ENCODE results near the gene RELL2.

The RELL2 gene

DNA sequence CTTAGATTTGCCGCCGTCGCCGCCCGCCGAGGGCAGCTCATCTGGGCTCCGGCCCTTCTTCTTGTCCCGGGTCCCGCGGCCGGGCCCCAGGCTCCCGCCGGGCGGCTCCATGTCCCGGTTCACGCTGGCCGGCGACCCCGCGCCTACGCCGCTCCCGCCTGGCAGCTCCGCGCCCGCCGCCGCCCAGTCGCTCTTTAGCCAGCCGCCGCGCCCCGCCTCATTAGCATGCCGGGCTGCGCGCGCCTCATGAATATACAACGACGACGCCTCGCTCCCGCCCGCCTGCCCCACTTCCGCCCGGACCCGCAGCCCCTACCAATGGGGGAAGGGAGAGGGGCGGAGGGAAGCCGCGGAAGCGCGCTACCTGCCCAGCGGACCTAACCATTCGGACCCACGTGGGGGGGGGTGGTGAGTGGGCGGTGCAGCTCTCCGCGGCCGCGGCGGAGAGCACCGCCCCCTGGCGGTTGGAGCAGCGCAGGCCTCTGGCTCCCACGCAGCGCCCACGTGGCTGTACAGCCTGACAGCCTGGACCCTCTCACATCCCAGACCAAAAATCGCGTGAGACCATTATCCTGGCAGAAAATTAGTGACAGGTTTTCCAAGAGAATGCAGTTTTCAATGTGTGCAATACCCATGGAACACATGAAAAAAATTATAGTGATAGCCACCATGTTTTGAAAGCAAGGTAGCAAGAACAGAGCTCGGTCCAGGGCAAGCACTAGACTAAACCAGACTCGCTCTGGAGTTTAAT lies 17.8 kb upstream of the RELL2 start, which contains the start of gene DIAPH1:
Gene DIAPH1, minus strand, starts transcription at position 197 of the 751 bp plus-strand sequence. Its CDS starts 86 bp downstream, at position 111.
- DNase-seq = peak; percentile 81

DNA sequence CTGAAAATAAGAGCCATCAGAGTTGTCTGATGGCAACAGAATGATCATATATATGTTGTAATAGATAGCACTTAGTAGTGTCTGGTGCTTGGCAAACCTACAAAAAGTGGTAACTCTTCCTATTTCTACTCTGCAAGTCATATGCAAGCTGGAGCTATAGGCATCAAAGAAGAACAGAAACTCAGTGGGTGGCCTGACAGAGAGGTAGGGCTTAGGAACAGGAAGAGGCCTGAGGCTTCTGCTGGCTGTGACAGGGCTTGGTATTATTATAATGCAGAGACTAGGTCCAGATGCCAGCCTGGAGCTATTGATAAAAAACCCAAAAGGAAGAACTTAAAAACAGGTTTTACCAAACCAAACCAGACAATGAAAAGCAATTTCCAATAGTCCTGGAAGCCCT lies 13.6 kb upstream of the RELL2 start:
- no peak for DNase-seq

DNA sequence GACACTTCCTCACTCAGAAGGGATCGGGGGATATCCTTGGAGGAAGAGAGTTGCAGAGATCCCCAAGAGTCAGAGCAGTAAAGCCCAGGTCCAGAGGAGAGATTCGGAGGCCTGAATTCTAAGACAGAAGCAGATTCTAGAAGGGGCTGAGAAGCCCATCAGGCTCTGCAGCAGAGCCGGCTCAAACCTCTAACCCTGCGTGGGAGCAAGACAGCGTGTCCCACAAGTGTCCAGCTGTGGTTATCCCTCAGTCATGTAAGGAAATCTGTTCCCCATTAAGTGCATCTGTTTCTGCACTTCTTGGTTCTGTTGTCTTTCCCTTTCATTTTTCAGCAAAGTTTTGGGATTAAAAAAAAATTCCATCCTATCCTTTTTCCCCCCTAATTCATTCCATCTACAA lies 13.2 kb upstream of the RELL2 start:
- no peak for DNase-seq

DNA sequence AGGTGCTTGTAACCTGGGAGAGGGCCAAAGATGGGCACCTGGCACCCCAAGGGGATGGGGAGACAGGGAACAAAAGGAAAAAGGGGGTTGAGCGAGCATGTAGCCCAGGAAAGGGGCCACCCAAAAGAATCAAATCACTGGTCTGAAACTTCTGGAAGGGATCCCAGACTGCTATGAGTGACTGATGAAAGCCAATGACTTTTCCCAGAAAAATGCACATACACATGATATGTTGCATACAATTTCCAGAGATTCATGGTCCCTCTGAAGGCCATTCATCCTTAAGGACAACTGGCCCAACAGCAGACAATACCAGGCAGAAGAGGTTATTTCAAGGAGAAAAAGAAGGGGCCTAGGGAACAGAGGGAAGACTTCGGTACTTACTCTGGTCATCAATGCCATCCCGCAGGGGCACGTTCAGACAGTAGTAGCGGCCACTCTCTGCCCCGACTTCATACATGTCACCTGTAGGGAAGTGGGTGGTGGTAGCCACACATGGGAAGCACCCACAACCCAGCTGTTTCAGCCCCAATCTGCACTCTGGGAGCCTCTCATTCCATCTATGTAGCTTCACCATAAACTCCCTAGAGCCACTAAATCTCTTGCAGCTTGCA lies 8.5 kb upstream of the RELL2 start:
- DNase-seq = no peak

DNA sequence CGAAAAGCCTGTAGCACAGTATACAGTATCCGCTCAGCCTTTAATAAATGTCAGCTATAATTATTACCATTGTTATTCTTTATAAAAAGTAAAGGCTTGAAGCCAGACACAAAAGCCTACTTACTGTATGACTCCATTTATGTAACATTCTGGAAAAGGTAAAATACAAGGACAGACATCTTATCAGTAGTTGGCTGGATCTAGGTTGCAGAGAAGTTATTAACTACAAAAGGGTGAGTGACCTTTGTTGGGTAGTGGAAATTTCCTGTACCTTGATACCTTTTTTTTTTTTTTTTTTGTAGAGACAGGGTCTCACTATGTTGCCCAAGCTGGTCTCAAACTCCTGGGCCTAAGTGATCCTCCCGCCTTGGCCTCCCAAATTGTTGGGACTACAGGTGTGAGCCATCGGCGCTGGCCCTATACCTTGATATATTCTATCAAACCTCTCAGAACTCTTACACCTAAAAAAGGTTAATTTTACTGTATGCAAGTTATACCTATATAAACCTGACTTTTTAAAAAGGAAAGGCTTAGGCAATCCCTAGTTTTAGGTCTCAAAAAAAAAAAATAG lies 6.1 kb upstream of the RELL2 start:
- DNase-seq = no peak

DNA sequence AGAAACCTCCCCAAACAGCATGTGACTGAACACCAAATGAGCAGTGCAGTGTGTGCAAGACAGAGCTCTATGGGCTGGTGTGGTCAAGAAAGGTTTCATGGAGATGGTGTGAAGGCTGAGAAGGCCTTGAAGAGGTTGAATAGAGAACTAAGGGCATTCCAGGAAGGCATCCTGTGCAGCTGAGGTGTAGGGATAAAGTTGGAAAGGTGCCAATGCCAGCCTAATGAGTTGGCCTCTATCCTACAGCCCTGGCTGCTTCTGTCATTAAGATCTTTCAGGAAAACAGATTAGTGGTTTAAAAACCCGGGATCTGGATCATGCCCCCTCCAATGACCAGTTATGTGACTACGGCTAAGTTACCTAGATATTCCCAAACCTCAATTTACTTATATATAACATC lies 4.1 kb upstream of the RELL2 start:
- no peak for DNase-seq

DNA sequence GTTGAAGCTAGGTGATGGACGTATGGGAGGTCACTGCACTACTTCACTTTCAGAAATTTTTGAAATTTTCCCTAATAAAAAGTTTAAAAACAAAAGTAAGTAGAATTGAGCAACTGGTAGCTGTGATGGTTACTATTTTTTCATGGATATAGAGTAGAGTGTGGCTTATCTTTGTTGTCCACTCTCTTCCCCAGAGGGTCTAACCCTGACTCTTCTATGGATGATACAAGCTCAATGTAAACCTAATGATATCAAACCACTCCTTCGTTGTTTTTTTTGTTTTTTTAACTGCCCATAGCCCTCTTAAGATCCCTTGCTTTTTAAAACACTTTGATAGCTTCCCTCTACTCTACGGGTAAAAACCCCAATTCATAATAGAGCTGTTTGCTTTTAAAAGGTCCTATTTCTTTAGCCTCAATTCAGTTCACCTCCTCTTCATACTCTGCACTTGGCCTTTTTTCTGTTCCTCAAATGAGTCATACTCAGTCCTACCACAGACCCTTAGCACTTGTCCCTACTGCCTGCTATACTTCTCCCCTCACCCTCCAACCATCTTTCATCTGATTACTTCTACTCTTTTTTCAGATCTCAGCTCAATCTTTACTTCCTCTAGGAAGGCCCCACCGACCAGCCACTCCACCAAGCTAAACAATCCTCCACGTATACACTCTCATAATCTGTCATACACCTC lies 2.8 kb upstream of the RELL2 start:
- no peak for DNase-seq

DNA sequence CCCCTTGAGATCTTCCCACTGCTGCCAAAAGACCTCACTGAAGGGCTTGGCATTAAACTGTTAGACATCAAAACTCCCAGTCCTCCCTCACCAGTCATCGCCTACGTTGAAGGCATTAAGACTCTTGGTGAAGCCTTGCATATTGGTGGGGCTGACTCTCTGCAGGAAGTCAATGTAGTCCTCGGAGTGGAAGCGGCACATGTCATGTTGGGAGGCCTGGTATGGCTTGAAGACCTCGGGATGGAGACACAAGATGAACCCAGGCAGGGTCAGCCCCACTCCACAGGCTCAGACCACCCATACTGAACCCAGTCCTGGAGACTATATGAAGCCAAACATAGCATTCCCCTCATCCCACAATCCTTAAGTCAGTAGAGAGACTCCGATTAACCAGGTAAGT lies 2.1 kb upstream of the RELL2 start:
- no peak for DNase-seq

DNA sequence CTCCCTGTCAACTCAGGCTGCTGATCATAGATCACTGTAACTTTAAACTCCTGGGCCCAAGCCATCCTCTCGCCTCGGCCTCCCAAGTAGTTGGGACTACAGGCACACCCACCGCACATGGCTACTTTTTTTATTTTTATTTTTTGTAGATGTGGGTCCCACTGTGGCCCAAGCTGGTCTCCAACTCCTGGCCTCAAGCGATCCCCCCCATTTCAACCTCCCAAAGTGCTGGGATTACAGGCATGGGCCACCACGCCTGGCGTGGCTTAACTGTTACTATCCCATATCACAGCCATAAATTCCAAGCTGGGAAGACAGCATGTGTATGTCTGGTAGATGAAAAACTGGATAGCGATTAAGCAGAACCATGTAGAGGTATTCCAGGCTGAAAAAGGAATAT lies 1.2 kb upstream of the RELL2 start:
- DNase-seq = no peak

DNA sequence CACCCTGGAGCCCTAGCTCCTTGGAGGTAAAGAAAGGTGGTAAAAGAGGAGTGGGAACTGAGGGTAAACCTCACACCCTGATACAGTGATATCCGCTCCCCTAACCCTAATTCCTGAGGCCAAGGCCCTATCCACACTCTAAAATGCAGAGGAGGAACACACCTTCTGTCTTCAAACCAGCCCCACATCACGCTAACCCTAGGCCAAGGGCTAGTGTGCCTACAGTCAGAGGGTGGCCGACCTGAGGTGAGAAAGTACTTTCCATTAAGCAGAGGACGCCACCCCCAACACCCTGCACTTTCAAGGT lies 738 bp upstream of the RELL2 start:
- no peak for DNase-seq

DNA sequence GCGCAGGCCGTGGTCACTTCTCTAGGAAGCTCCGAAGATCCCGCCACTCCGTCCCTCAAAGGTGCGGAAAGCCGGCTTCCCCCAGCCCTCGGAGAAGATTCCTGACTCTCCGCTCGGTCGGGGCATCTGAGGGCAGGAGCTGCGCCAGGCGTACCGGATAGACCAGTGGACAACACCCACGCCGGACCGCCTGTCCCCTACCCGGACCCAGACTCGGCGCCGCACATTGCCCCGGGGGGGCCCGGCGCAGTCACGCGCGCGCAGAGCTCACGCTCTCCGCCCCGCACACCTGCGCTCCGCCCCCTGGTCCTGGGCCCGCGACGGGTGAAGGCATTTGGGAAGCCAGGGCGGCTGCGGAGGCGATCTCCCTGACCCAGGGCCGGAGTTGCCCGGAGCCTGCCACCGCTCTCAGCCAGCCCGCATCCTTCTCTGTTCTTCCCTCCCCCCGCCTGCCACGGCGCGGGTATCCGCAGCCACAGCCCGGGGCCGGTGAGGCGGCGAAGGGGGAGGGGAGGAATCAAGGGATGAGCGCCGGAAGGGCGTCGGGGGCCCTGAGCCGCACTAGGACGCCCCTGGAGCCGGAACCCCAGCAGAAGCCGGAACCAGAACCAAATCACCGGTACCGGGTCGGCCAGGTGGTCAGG lies 448 bp downstream of the RELL2 start:
- no peak for DNase-seq

DNA sequence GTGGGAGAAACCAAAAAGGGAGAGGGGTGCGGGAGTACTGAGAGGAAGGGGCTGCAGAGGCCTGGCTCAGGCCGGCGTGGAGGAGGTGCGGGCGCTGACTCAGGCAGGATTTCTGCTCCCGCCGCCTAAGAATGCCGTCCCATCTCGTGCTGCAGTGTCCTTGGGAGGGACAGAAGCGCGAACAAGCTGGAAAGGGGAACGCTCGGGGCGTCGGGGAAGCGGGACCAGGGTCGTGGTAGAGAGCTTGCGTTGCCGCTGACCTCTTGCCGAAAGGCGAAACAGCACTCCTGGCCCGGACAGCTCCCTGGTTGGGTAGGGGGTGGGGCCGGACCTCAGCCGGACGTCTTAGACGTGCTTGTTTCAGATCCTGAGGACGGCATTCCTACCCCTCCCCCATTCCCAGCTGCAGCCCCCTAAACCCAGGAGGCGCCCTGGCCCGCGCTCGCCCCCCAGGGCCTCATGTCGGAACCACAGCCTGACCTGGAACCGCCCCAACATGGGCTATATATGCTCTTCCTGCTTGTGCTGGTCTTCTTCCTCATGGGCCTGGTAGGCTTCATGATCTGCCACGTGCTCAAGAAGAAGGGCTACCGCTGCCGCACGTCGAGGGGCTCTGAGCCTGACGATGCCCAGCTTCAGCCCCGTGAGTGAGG lies 1.1 kb downstream of the RELL2 start:
- peak; percentile 65 for DNase-seq

DNA sequence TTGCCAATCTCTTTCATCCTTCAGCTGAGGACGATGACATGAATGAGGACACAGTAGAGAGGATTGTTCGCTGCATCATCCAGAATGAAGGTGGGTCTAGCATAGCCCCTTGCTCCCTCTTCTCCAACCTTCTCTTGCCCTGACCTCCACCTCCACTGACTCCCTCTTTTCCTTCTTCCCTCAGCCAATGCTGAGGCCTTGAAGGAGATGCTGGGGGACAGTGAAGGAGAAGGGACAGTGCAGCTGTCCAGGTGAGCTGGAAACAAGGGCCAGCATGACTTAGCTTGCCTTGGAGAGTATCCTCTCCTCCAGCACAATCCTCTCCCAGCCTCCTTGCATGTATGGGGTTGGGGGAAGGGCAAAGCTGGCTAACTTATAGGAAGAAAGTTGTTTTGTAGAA lies 2.0 kb downstream of the RELL2 start:
- DNase-seq = no peak

DNA sequence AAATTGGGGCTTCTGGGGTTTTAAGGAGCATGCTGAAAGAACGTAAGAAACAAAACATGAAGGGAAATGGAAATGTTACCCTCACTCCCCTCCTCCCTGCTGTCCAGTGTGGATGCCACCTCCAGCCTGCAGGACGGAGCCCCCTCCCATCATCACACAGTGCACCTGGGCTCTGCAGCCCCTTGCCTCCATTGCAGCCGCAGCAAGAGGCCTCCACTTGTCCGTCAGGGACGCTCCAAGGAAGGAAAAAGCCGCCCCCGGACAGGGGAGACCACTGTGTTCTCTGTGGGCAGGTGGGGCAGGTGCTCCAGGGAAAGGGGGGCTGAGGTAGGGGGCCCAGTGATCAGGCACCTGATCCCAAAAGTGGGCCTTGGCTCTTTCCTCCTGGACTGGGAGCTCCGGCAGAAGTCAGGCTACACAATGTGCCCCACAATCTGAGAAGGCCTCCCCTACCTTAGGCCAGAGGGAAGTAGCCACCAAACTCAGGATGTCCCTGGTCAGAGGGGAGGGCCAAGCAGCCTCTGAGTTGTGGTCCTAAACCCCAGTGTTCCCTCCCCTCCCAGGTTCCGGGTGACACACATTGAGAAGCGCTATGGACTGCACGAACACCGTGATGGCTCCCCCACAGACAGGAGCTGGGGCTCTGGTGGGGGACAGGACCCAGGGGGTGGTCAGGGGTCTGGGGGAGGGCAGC lies 2.7 kb downstream of the RELL2 start:
- DNase-seq = no peak

DNA sequence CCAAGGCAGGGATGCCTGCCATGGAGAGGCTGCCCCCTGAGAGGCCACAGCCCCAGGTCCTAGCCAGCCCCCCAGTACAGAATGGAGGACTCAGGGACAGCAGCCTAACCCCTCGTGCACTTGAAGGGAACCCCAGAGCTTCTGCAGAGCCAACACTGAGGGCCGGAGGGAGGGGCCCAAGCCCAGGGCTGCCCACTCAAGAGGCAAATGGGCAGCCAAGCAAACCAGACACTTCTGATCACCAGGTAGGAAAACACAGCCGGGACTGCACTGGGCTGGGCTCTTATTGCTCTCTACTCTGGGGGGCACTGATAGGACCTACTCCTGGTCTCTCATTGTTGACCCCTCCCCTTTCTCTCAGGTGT lies 3.2 kb downstream of the RELL2 start:
- no peak for DNase-seq

DNA sequence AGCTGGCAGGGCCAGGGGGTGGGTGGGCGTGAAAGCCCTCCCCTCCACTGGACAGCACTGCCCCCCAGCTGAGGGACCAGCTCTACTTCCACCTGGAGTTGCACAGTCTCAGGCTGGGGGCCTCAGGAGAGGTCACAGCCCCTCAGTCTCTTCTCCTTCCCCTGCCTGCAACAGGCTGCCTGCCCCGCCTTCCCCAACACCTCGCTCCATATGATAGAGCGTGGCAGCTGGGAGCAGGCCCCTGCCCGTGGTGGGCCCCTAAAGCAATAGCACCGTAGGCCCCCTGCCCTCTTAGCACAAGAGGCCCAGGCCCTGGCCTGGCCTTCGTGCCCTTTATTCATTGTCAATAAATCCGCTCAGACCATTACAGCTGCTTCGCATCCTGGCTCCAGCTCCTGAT lies 3.9 kb downstream of the RELL2 start:
- DNase-seq = no peak

DNA sequence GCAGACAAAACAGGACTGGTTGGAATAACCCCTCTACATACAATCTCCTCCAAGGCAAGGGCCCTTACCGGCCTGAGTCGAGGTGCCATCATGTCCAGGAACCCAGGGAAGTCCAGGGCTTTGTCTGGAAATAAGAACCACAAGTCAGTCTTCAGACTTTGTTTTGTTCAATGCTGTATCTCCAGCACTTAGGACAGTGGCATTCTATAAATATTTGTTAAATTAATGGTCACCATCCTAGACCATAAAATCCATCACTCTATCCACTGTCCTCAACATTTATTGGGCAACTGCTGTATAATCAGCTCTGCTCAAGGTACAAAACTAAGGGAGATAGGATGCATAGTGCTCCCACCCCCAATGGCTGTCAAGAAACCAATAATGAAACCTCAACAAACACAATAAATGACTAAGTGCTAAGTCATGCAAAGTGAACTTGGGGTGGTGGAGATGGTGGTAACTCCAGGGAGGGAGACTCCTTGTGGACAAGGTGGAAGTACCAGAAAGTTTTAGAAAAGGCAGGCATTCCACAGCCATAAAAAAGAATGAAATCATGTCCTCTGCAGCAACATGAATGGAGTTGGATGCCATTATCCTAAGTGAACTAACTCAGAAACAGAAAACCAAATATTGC lies 5.0 kb downstream of the RELL2 start:
- peak; percentile 65 for DNase-seq

DNA sequence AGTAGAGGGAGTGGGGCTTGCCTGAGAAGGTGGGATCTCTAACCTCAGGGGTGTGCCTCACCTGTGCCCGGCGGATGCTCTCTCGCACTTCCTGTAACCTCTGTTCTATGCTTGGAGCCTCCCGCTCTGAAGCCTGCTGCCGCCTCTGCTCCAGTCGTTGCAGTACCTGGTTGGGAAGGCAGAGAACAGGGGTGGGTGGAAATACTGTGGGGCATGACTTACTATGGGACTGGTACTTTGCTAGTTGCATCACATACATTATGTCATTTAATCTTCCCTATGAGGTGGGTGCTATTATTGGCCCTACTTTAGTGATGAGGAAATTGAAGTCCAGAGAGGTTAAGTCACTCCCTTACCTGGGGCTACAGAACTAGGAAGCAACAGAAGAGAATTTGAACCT lies 9.2 kb downstream of the RELL2 start:
- DNase-seq = no peak

DNA sequence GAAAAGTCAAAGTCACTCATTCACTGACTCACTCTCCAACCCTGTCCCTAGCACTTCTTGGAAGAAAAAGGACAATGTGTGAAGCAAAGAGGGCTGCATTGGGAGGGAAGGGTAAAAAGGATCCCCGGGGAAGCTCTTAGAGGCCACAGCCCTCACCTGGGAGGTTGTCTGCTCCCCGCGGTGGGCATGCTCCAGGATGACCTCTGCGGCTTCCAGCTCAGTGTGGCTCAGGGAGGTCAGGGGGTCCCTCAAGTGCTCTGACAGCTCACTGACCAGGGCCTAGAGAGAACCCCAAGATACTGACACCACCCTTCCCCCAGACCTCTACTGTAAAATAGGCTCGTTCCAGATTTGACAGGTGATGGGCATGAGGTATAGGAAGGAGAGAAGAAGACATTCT lies 10.4 kb downstream of the RELL2 start:
- DNase-seq = no peak

DNA sequence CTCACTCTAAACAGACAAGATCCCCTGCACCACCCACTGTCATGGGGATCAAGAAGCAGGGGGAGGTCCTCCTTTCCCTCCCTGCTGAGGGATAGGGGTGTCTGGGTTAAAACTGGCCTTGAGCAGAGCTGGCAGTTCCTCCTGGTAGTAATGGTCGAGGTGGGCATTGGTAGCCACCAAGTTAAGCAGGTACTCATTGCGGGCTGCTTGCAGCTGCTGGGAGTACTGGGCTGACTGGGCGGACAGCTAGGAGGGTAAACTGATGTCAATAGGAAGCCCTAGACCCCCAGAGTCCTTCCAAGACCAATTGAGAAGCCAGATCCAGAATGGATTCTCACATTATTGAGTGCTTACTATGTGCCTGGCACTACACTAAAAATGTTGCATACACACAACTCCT lies 11.1 kb downstream of the RELL2 start:
- DNase-seq = no peak

DNA sequence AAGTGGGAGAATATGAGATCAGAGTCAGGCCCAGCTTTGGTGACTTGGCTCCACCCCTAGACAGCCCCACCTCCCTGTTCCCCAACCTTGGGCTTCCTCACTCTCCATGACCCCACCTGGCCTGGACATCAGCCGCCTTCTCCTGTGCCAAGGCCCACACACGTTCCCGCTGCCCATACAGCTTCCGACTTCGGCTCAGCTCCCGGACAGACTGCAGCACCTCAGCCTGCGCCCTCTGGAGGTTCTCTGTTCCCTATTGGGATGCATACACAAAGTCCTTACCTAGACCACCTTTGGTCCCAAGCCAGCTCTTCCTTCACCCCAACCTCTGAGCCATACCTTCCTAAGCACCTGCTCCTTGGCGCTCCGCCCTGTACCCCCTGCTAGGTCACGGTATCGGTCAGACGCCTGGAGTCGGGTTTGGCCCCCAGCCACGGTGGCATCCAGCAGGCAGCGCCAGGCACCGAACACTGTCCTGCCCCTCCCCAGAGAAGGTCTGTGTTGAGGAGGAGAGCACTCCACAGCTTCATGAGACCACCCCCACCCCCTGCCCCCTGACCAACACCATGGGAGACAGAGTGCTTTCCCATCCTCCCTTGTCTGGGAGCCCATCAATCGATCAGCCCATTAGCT lies 12.4 kb downstream of the RELL2 start:
- DNase-seq = no peak

DNA sequence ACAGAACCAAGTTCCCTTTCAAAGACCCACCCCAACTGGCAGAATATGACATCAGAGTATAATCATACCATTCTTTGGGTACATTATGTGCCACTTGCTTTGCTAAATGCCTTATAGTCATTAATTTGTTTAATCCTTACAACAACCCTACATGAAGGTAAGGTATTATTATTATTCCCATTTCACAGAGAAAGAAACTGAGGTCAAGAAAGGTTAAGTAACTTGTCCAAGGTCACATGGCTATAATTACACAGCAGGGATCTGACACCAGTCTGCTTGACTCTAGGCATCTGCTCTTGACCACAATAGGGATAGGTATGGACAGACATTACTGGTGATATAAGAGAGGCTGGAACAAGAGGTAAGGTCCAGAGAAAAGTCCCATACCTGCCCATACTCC lies 13.2 kb downstream of the RELL2 start:
- no peak for DNase-seq
